Psoas muscle (tissue), 8 donors: Measurements from ENCODE around the gene DSCAM. TPM values are rescaled to one million over a fixed set of nuclear protein-coding genes. Genes with fewer than 3 reads are reported as not detected.

ENCODE experiments used
- ATAC-seq, 4 donors: fragments of 200-7000 bp; cut with Tn5 transposase; one replicate each; pipeline ENCODE4 v1.9.1; 2020; ENCODE audit warnings: moderate library complexity in 3 of 4, mild to moderate bottlenecking in 2 of 4
- DNase-seq, 2 donors: peaks; one replicate each; pipeline ENCODE4 v3.0.0-alpha.2; 2020
- H3K27ac ChIP-seq: fragments of 200-600 bp; one replicate; pipeline ENCODE4 v1.8.0; 2022
- H3K27me3 ChIP-seq, 3 donors: fragments of 200-600 bp in 1 of 3; one replicate each; pipeline versions ENCODE4 v1.6.1 to v1.8.0; 2013 to 2022; ENCODE audit warnings: low read length in 2 of 3, mild to moderate bottlenecking in 2 of 3, moderate library complexity in 1 of 3; ENCODE audit not compliant: insufficient read depth in 3 of 3
- H3K36me3 ChIP-seq, 2 donors: fragments of 200-600 bp in 1 of 2; one replicate each; pipeline versions ENCODE4 v1.6.1 to v1.8.0; 2013 to 2022; ENCODE audit warnings: low read depth in 1 of 2, mild to moderate bottlenecking in 1 of 2, moderate library complexity in 1 of 2; ENCODE audit not compliant: insufficient read depth in 1 of 2
- H3K4me1 ChIP-seq: fragments of 200-600 bp; one replicate; pipeline ENCODE4 v1.8.0; 2022
- H3K4me3 ChIP-seq: fragments of 200-600 bp; one replicate; pipeline ENCODE4 v1.8.0; 2022; ENCODE audit warnings: mild to moderate bottlenecking
- H3K9me3 ChIP-seq: fragments of 200-600 bp; one replicate; pipeline ENCODE4 v1.8.0; 2022
- WGBS, 3 donors: extraction: QIAGEN DNeasy Blood & Tissue Kit; methylation state at CpG; one replicate each; pipeline versions ENCODE4 v1.1.6 to v1.1.7; 2013; 5-methylcytosine and 5-hydroxymethylcytosine counted together
- intact Hi-C, 2 donors: fragments of 100-400 bp; cut with DNase I; formaldehyde crosslinking; loops; one replicate each; pipeline versions ENCODE4 v1.11.0 to v1.14.2; 2022
- polyA plus RNA-seq, 3 donors: library from polyadenylated mRNA; stranded (reverse); fragments of 200-250 nt; gene quantifications; one replicate each; pipeline ENCODE4 v1.2.3, GENCODE V29; 2013
- total RNA-seq, 4 donors: library from RNA; stranded (reverse); fragmentation: NEBNext Ultra II Directional in 2 of 4; extraction: Animal tissue kit (Norgen Biotek cat#: 25700) in 2 of 4; gene quantifications; one replicate each; pipeline versions ENCODE4 v1.2.1 to v1.2.4, GENCODE V29; 2021 to 2023
- TF ChIP-seq, protein P1 (sequence below): fragments of 200-600 bp; IDR thresholded peaks from one replicate; pipeline ENCODE4 v1.8.0; 2022; ENCODE audit warnings: antibody characterized with exemption
- donor health status: healthy with polysubstance abuse.
- donor health status: DM: no; HTN: no; CAD: no; lungs with moderate emphysema.
- donor health status: Bipolar disorder and iron deficiency.
- donor health status: healthy.
- donor health status: DM: yes; HTN: yes; CAD: no.
- donor health status: DM: no; HTN: no; CAD: no.
- donor health status: DM: no; HTN: no; CAD: no.
- donor health status: DM: yes; HTN: yes; CAD: no.

The DSCAM gene
- total and polyA plus RNA-seq, 7 donors: 0.03 to 0.04 TPM; not detected in 5

DNA sequence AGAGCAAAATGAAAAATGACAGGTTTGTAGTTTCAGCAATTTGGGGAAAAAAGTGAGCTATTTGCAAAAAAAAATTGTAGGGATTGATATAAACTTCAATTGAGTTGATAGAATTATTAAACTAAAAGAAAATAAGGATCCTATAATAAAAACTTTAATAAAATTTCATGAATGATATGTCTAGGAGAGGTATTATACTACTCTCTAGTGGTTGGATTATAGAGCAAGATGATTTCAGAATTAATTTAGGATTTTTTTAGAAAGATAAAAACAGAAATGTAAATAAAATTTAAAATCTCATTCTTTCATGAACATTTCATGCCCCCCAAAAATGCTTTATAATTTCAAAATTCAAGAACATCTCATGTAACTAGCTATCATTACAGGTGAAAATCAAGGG lies 430.4 kb downstream of the DSCAM start:
- Histone ChIP-seq H3K9me3 (peaks cover 4% of the 10 kb centered on the region), H3K27ac (no peak overlapping the region), H3K27me3 (no peaks in the 10 kb centered on the region), H3K4me3 (no peak overlapping the region), H3K4me1 (no peaks in the 10 kb centered on the region), H3K36me3 (no peaks in the 10 kb centered on the region)
- ATAC-seq (no peak), DNase-seq (no peak)
- intact Hi-C loops: no loop called here
- TF ChIP-seq, protein P1, sequence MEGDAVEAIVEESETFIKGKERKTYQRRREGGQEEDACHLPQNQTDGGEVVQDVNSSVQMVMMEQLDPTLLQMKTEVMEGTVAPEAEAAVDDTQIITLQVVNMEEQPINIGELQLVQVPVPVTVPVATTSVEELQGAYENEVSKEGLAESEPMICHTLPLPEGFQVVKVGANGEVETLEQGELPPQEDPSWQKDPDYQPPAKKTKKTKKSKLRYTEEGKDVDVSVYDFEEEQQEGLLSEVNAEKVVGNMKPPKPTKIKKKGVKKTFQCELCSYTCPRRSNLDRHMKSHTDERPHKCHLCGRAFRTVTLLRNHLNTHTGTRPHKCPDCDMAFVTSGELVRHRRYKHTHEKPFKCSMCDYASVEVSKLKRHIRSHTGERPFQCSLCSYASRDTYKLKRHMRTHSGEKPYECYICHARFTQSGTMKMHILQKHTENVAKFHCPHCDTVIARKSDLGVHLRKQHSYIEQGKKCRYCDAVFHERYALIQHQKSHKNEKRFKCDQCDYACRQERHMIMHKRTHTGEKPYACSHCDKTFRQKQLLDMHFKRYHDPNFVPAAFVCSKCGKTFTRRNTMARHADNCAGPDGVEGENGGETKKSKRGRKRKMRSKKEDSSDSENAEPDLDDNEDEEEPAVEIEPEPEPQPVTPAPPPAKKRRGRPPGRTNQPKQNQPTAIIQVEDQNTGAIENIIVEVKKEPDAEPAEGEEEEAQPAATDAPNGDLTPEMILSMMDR: no peak

- no peak overlapping the region for H3K27ac ChIP-seq
- TF ChIP-seq, protein P1: no peak
- H3K4me1 ChIP-seq: no peaks in the 10 kb centered on the region
- ATAC-seq (no peak), DNase-seq (no peak)
- intact Hi-C loops: no loop called here
- H3K4me3 ChIP-seq: no peak overlapping the region
- peaks cover 0 to 2% (median 0%) of the 10 kb centered on the region in 3 donors for H3K27me3 ChIP-seq
- no peaks in the 10 kb centered on the region for H3K9me3 ChIP-seq
- WGBS, 3 donors: 72 to 82% (median 79%) methylated on average over 5 of the region's 5 CpGs
- H3K36me3 ChIP-seq: no peaks in the 10 kb centered on the region
These were observed 438.4 kb downstream of the DSCAM start for GRCh38 chr21:40408561-40408960.

- TF ChIP-seq, protein P1: no peak
- intact Hi-C loops: no loop called here
- ATAC-seq (no peak), DNase-seq (no peak)
- H3K4me1 ChIP-seq: no peaks in the 10 kb centered on the region
- no peaks in the 10 kb centered on the region for H3K9me3 ChIP-seq
- no peak overlapping the region for H3K4me3 ChIP-seq
- H3K27ac ChIP-seq: no peak overlapping the region
- H3K36me3 ChIP-seq: no peaks in the 10 kb centered on the region
- WGBS, 3 donors: 35 to 55% (median 49%) methylated on average over 3 of the region's 3 CpGs
- H3K27me3 ChIP-seq: peaks cover 0 to 2% (median 0%) of the 10 kb centered on the region in 3 donors
These were observed 442.6 kb downstream of the DSCAM start for GRCh38 chr21:40404396-40404800.

- peaks cover 0 to 2% (median 0%) of the 10 kb centered on the region in 3 donors for H3K27me3 ChIP-seq
- no peaks in the 10 kb centered on the region for H3K36me3 ChIP-seq
- H3K27ac ChIP-seq: no peak overlapping the region
- no peak for DNase-seq
- WGBS, 3 donors: 84 to 88% (median 85%) methylated on average over 2 of the region's 2 CpGs
- H3K4me3 ChIP-seq: no peak overlapping the region
- H3K4me1 ChIP-seq: no peaks in the 10 kb centered on the region
- no peak for ATAC-seq
- H3K9me3 ChIP-seq: no peaks in the 10 kb centered on the region
- TF ChIP-seq, protein P1: no peak
- intact Hi-C loops: no loop called here
These were observed 443.9 kb downstream of the DSCAM start for GRCh38 chr21:40402884-40403582.

- intact Hi-C loops: no loop called here
- TF ChIP-seq, protein P1: no peak
- no peaks in the 10 kb centered on the region for H3K9me3 ChIP-seq
- no peaks in the 10 kb centered on the region for H3K36me3 ChIP-seq
- peaks cover 0 to 2% (median 0%) of the 10 kb centered on the region in 3 donors for H3K27me3 ChIP-seq
- 71 to 75% (median 75%) methylated on average over 7 of the region's 7 CpGs for WGBS, 3 donors
- H3K27ac ChIP-seq: no peak overlapping the region
- no peak for DNase-seq
- ATAC-seq: no peak
- H3K4me3 ChIP-seq: no peak overlapping the region
- no peaks in the 10 kb centered on the region for H3K4me1 ChIP-seq
These were observed 451.2 kb downstream of the DSCAM start for GRCh38 chr21:40395732-40396131.
